SK-N-SH treated with all-trans-retinoic acid at 6 μM for 48 hours (cell line): Measurements from ENCODE around the gene KRTAP2-3.

ENCODE experiments used
- ATAC-seq: fragments of 200-7000 bp; cut with Tn5 transposase; 3 replicates; pipeline ENCODE4 v1.9.1; 2020; ENCODE audit warnings: mild to moderate bottlenecking, moderate library complexity
- ZFP3 ChIP-seq: fragments of 250-450 bp; sonication (Bioruptor Pico); IDR thresholded peaks from 2 replicates; pipeline ENCODE4 v1.5.0; 2020; ENCODE audit warnings: mild to moderate bottlenecking, moderate library complexity
- ZNF565 ChIP-seq: fragments of 450-650 bp; formaldehyde crosslinking; conservative IDR thresholded peaks from 2 replicates; pipeline ENCODE4 v1.5.0; 2020; ENCODE audit warnings: low read depth, mild to moderate bottlenecking, moderate library complexity

KRTAP2-3 gene

GRCh38 chr17:41009936-41010335, 50.0 kb downstream of the KRTAP2-3 start:
- no peak for TF ChIP-seq ZNF565 (CRISPR knock-in tag)
- TF ChIP-seq, all 23 proteins: peak for 0
- ATAC-seq, result no peak

- TF ChIP-seq ZFP3 (CRISPR knock-in tag), result no peak
- no peak for ATAC-seq
Measured at GRCh38 chr17:41009301-41009760, 50.6 kb downstream of the KRTAP2-3 start.
